K562 (cell line): ENCODE data around the gene ZNF586. TPM values are rescaled to one million over a fixed set of nuclear protein-coding genes. Genes with fewer than 3 reads are reported as not detected.

Experiments used
- BMI1 ChIP-seq: fragments of 150-350 bp; IDR thresholded peaks from 2 replicates; pipeline ENCODE4 v1.6.1; 2014; ENCODE audit warnings: low read length
- CSDE1 ChIP-seq, 2 experiments: fragments of 450-650 bp; IDR thresholded peaks; 2 replicates each; pipeline ENCODE4 v1.6.1; 2016; ENCODE audit warnings: mild to moderate bottlenecking in 1 of 2
- DMBX1 ChIP-seq: fragments of 250-450 bp; sonication (Bioruptor Pico); IDR thresholded peaks from 2 replicates; pipeline ENCODE4 v1.8.0; 2022; ENCODE audit warnings: inconsistent platforms, mild to moderate bottlenecking, moderate library complexity, borderline replicate concordance
- ELF2 ChIP-seq: fragments of 250-450 bp; sonication (Bioruptor Pico); IDR thresholded peaks from 2 replicates; pipeline ENCODE4 v1.5.0; 2021; ENCODE audit warnings: mild to moderate bottlenecking
- ETV5 ChIP-seq: sonication (generic); formaldehyde crosslinking; IDR thresholded peaks from 2 replicates; pipeline ENCODE4 v1.4.0; 2020; ENCODE audit warnings: low read depth, mild to moderate bottlenecking, missing genetic modification reagents
- ETV6 ChIP-seq, 3 experiments: fragments of 150-350 bp in 1 of 3; sonication (generic) in 1 of 3; formaldehyde crosslinking in 1 of 3; IDR thresholded peaks; 2 replicates each; pipeline versions ENCODE4 v1.6.1 to v1.8.0; 2014 to 2022; ENCODE audit warnings: borderline replicate concordance in 2 of 3, low read depth in 2 of 3, antibody characterized with exemption in 1 of 3, low read length in 1 of 3, mild to moderate bottlenecking in 1 of 3, missing genetic modification reagents in 1 of 3
- GATAD2A ChIP-seq: fragments of 450-650 bp; IDR thresholded peaks from 2 replicates; pipeline ENCODE4 v1.6.1; 2017
- GTF2E2 ChIP-seq: fragments of 200-800 bp; sonication (Bioruptor generic); IDR thresholded peaks from 2 replicates; pipeline ENCODE4 v1.6.1; 2016; ENCODE audit warnings: missing genetic modification characterization, missing compliant biosample characterization
- HDGF ChIP-seq: fragments of 450-650 bp; IDR thresholded peaks from 2 replicates; pipeline ENCODE4 v1.6.1; 2016
- HMG20B ChIP-seq: fragments of 250-450 bp; sonication (Bioruptor Pico); IDR thresholded peaks from 2 replicates; pipeline ENCODE4 v1.5.0; 2021; ENCODE audit warnings: mild to moderate bottlenecking
- HNRNPLL ChIP-seq: fragments of 200-400 bp; formaldehyde crosslinking; IDR thresholded peaks from 2 replicates; pipeline ENCODE4 v1.6.1; 2017; ENCODE audit warnings: low read length, low read depth, mild to moderate bottlenecking; ENCODE audit not compliant: poor library complexity, severe bottlenecking
- KAT2B ChIP-seq: IDR thresholded peaks from one replicate; pipeline ENCODE4 v1.6.1; 2012; ENCODE audit warnings: low read depth, mild to moderate bottlenecking, control low read depth, inconsistent platforms, low read length, moderate library complexity
- POLR2A ChIP-seq: fragments of 450-650 bp; conservative IDR thresholded peaks from 2 replicates; pipeline ENCODE4 v1.6.1; 2016
- RBM25 ChIP-seq: fragments of 200-400 bp; formaldehyde crosslinking; IDR thresholded peaks from 2 replicates; pipeline ENCODE4 v1.6.1; 2018; ENCODE audit warnings: low read length, low read depth, moderate library complexity; ENCODE audit not compliant: severe bottlenecking
- RUNX1 ChIP-seq: sonication (generic); IDR thresholded peaks from 2 replicates; pipeline ENCODE4 v1.6.1; 2016; ENCODE audit warnings: antibody characterized with exemption, low read depth
- SIX5 ChIP-seq, 2 experiments: IDR thresholded peaks; 2 replicates each; pipeline ENCODE4 v1.6.1; 2011; ENCODE audit warnings: low read length in 2 of 2, borderline replicate concordance in 1 of 2, low read depth in 1 of 2, mild to moderate bottlenecking in 1 of 2, moderate library complexity in 1 of 2; ENCODE audit not compliant: insufficient read depth in 1 of 2
- TAL1 ChIP-seq: fragments of 450-650 bp; IDR thresholded peaks from 2 replicates; pipeline ENCODE4 v1.6.1; 2016; ENCODE audit warnings: mild to moderate bottlenecking
- ZNF41 ChIP-seq: fragments of 250-450 bp; sonication (Bioruptor Pico); conservative IDR thresholded peaks from 2 replicates; pipeline ENCODE4 v1.4.0; 2020; ENCODE audit warnings: mild to moderate bottlenecking
- ZNF668 ChIP-seq: fragments of 250-450 bp; sonication (Bioruptor Pico); IDR thresholded peaks from 2 replicates; pipeline ENCODE4 v1.8.0; 2022; ENCODE audit warnings: mild to moderate bottlenecking, inconsistent platforms
- ZNF696 ChIP-seq: fragments of 250-450 bp; sonication (Bioruptor Pico); conservative IDR thresholded peaks from 2 replicates; pipeline ENCODE4 v1.4.0; 2020; ENCODE audit warnings: mild to moderate bottlenecking, moderate library complexity
- ZNF77 ChIP-seq: fragments of 250-450 bp; sonication (Bioruptor Pico); IDR thresholded peaks from 2 replicates; pipeline ENCODE4 v1.5.0; 2020
- polyA plus RNA-seq, 8 experiments: library from polyadenylated mRNA; depleted of rRNA in 4 of 8; stranded (reverse) in 5 of 8; unstranded in 3 of 8; fragments of >200 nt; fragmentation: Nextera tagmentation in 2 of 8; fragmentation: Illumina TruSeq in 1 of 8; extraction: Ambion mirVana in 2 of 8; extraction: Trizol in 1 of 8; gene quantifications; 2 replicates each; pipeline versions ENCODE4 v1.2.1 to v1.2.3, GENCODE V29; 2011 to 2014; ENCODE audit warnings: inconsistent platforms in 1 of 8, missing spikeins in 1 of 8
- total RNA-seq, 7 experiments: library from RNA; depleted of rRNA in 6 of 7; stranded (reverse); fragments of >200 nt in 6 of 7; fragmentation: Illumina TruSeq in 2 of 7; extraction: Trizol in 2 of 7; gene quantifications; 2 replicates each; pipeline versions ENCODE4 v1.2.1 to v1.2.3, GENCODE V29; 2011 to 2021; ENCODE audit warnings: low replicate concordance in 1 of 7
- TF ChIP-seq, protein P1 (sequence below), 2 experiments: IDR thresholded peaks; 2 replicates each; pipeline ENCODE4 v1.6.1; 2011; ENCODE audit warnings: borderline replicate concordance in 1 of 2, control low read depth in 1 of 2, low read depth in 1 of 2, low read length in 1 of 2, mild to moderate bottlenecking in 1 of 2, mixed read lengths in 1 of 2, moderate library complexity in 1 of 2; ENCODE audit not compliant: insufficient read depth in 1 of 2, insufficient read length in 1 of 2, poor library complexity in 1 of 2, severe bottlenecking in 1 of 2; ENCODE audit errors: extremely low read depth in 1 of 2
- TF ChIP-seq, protein P2 (sequence below): fragments of 250-450 bp; sonication (Bioruptor Pico); IDR thresholded peaks from 2 replicates; pipeline ENCODE4 v1.4.0; 2020; ENCODE audit warnings: borderline replicate concordance
- TF ChIP-seq, protein P3 (sequence below): sonication (generic); formaldehyde crosslinking; IDR thresholded peaks from 2 replicates; pipeline ENCODE4 v1.9.0; 2022; ENCODE audit warnings: mild to moderate bottlenecking, missing genetic modification reagents

ZNF586 gene
- total and polyA plus RNA-seq, 9 of the 15 experiments (the other 6 are each of a cell fraction or from before 2014, with no cell fraction given) = 2.5 to 12.6 (median 8.4) TPM

DNA sequence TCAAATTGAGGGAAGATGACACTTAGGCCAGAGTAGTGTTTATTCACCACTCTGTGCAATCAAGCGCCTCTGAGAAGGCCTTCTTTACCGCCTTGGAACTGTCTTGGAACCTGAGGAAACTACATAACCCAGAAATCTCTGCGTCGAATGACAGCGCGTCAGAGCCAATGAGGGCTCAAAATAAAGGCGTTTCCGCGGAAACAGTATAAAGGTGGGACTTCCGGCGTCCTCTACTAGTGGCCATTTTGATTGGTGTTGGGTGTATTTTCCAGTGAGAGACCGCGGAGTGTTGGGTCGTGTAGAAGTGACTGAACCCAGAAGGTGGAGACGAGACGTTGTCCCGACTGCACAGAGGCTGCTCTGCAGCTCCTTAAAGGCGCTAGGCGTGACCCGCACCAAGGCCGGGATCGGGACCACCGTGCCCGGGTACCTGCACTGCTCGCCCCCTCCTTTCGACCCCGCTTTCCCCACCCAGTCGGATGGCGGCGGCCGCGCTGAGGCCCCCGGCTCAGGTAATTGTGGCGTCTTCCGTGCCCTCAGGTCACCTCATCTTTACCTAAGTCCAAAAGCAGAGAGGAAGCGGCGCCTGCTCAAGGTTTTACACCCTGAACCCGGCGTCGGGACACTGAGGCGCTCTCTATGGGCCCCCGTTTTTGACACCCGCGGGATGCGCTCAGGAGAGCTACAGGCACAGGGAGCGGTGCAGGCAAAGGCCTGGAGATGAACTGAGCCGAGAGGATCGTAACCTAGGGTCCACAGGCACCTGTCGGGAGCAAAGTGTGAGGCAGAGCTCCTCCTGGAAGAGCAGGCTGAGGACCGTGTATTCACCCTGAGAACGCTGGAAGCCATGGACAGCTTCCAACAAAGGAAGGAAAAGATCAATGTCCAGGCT, 22.6 kb upstream of the ZNF586 start, which contains the start of gene ZNF776 (continued):
- TF ChIP-seq, protein P1, sequence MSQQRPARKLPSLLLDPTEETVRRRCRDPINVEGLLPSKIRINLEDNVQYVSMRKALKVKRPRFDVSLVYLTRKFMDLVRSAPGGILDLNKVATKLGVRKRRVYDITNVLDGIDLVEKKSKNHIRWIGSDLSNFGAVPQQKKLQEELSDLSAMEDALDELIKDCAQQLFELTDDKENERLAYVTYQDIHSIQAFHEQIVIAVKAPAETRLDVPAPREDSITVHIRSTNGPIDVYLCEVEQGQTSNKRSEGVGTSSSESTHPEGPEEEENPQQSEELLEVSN (IDR thresholded peaks at IDR 0.05; ENCODE audit: borderline replicate concordance in 1 of 2, extremely low read depth in 1 of 2, insufficient read depth in 1 of 2, insufficient read length in 1 of 2, low read depth in 1 of 2, low read length in 1 of 2, poor library complexity in 1 of 2, severe bottlenecking in 1 of 2) = peak in 1 of 2 experiments; percentile 4
- peak; percentile 85 for TF ChIP-seq RBM25
- TF ChIP-seq ELF2 (CRISPR knock-in tag) = no peak
- peak; percentile 79 to 89 for TF ChIP-seq SIX5 (IDR thresholded peaks at IDR 0.05; ENCODE audit: borderline replicate concordance in 1 of 2, insufficient read depth in 1 of 2, low read depth in 1 of 2, low read length in 2 of 2)
- TF ChIP-seq ETV5 (CRISPR knock-in tag) = peak; percentile 74; the same call in 1 of the 2 replicates
- TF ChIP-seq ETV6 (IDR thresholded peaks at IDR 0.05; ENCODE audit: borderline replicate concordance in 1 of 2, low read depth in 2 of 2, low read length in 1 of 2) = no peak
- no peak for TF ChIP-seq ETV6 (CRISPR knock-in tag; IDR thresholded peaks at IDR 0.05; ENCODE audit: borderline replicate concordance)
- no peak for TF ChIP-seq ZNF668
- TF ChIP-seq KAT2B = no peak
- TF ChIP-seq DMBX1 (CRISPR knock-in tag) = no peak
- no peak for TF ChIP-seq ZNF696
- no peak for TF ChIP-seq HDGF
- TF ChIP-seq HNRNPLL = no peak
- no peak for TF ChIP-seq GATAD2A
- TF ChIP-seq HMG20B = no peak
- TF ChIP-seq, protein P2, sequence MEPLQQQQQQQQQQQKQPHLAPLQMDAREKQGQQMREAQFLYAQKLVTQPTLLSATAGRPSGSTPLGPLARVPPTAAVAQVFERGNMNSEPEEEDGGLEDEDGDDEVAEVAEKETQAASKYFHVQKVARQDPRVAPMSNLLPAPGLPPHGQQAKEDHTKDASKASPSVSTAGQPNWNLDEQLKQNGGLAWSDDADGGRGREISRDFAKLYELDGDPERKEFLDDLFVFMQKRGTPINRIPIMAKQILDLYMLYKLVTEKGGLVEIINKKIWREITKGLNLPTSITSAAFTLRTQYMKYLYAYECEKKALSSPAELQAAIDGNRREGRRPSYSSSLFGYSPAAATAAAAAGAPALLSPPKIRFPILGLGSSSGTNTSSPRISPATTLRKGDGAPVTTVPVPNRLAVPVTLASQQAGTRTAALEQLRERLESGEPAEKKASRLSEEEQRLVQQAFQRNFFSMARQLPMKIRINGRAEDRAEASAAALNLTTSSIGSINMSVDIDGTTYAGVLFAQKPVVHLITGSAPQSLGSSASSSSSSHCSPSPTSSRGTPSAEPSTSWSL = no peak
- TF ChIP-seq TAL1 = no peak
- no peak for TF ChIP-seq ZNF77 (CRISPR knock-in tag)
- TF ChIP-seq, protein P3, sequence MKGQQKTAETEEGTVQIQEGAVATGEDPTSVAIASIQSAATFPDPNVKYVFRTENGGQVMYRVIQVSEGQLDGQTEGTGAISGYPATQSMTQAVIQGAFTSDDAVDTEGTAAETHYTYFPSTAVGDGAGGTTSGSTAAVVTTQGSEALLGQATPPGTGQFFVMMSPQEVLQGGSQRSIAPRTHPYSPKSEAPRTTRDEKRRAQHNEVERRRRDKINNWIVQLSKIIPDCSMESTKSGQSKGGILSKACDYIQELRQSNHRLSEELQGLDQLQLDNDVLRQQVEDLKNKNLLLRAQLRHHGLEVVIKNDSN = no peak
- TF ChIP-seq RUNX1 = no peak
- TF ChIP-seq POLR2A = peak; percentile 87
- no peak for TF ChIP-seq BMI1
- no peak for TF ChIP-seq ZNF41 (CRISPR knock-in tag)
- TF ChIP-seq CSDE1 (IDR thresholded peaks at IDR 0.05) = no peak
- no peak for TF ChIP-seq GTF2E2 (tag)
